Mucosa of descending colon (tissue), 3 donors: ENCODE results near the gene DCTPP1. TPM values are rescaled to one million over a fixed set of nuclear protein-coding genes. Genes with fewer than 3 reads are reported as not detected.

Experiments used
- ATAC-seq: fragments of 200-7000 bp; cut with Tn5 transposase; one replicate; pipeline ENCODE4 v1.9.1; 2020; ENCODE audit warnings: mild to moderate bottlenecking, moderate library complexity
- DNase-seq, 3 donors: peaks; one replicate each; pipeline ENCODE4 v3.0.0-alpha.2; 2020
- H3K36me3 ChIP-seq: fragments of 200-600 bp; one replicate; pipeline ENCODE4 v1.8.0; 2021; ENCODE audit warnings: low read depth, mild to moderate bottlenecking
- H3K4me1 ChIP-seq: fragments of 200-600 bp; one replicate; pipeline ENCODE4 v1.8.0; 2021; ENCODE audit warnings: low read depth, mild to moderate bottlenecking
- H3K4me3 ChIP-seq: fragments of 200-600 bp; one replicate; pipeline ENCODE4 v1.8.0; 2021; ENCODE audit warnings: mild to moderate bottlenecking
- H3K9me3 ChIP-seq: fragments of 200-600 bp; one replicate; pipeline ENCODE4 v1.8.0; 2021; ENCODE audit warnings: mild to moderate bottlenecking
- CTCF ChIP-seq: fragments of 200-600 bp; IDR thresholded peaks from one replicate; pipeline ENCODE4 v1.8.0; 2022; ENCODE audit warnings: antibody characterized with exemption, mild to moderate bottlenecking
- intact Hi-C, 2 donors: fragments of 100-400 bp; cut with DNase I in 1 of 2; cut with micrococcal nuclease in 1 of 2; formaldehyde crosslinking; loops; one replicate each; pipeline versions ENCODE4 v1.11.0 to v1.11.1; 2022; cut with DNase I, micrococcal nuclease
- total RNA-seq, 3 donors: library from RNA; stranded (reverse); fragmentation: NEBNext Ultra II Directional in 2 of 3; extraction: Animal tissue kit (Norgen Biotek cat#: 25700) in 2 of 3; gene quantifications; one replicate each; pipeline versions ENCODE4 v1.2.1 to v1.2.4, GENCODE V29; 2021 to 2023
- donor health status: DM: no; HTN: no; CAD: no; lungs with moderate emphysema.
- donor health status: DM: no; HTN: no; CAD: no.
- donor health status: DM: no; HTN: yes; CAD: no.

DCTPP1 gene
- total RNA-seq, 3 donors from 2014 or later = 43.7 to 95.8 (median 89.1) TPM

- ATAC-seq = no peak
- no peaks in the 10 kb centered on the region for H3K9me3 ChIP-seq
- peaks cover 11% of the 10 kb centered on the region for H3K4me1 ChIP-seq
- H3K4me3 ChIP-seq = no peak overlapping the region
- no peak for DNase-seq
- TF ChIP-seq CTCF = no peak
- intact Hi-C loops = no loop called here
- no peaks in the 10 kb centered on the region for H3K36me3 ChIP-seq
Measured at GRCh38 chr16:30381291-30382041, 48.4 kb downstream of the DCTPP1 start.

GRCh38 chr16:30380803-30381208 lies 49.0 kb downstream of the DCTPP1 start:
- Histone ChIP-seq H3K9me3 (no peaks in the 10 kb centered on the region), H3K4me1 (peaks cover 11% of the 10 kb centered on the region), H3K36me3 (no peaks in the 10 kb centered on the region), H3K4me3 (no peak overlapping the region)
- intact Hi-C loops = no loop called here
- no peak for TF ChIP-seq CTCF
- ATAC-seq (no peak), DNase-seq (no peak)

- no peaks in the 10 kb centered on the region for H3K9me3 ChIP-seq
- peaks cover 11% of the 10 kb centered on the region for H3K4me1 ChIP-seq
- TF ChIP-seq CTCF = no peak
- intact Hi-C loops = no loop called here
- DNase-seq (no peak), ATAC-seq (no peak)
- no peaks in the 10 kb centered on the region for H3K36me3 ChIP-seq
- H3K4me3 ChIP-seq = no peak overlapping the region
Measured at GRCh38 chr16:30380072-30380802, 49.6 kb downstream of the DCTPP1 start.

- no peaks in the 10 kb centered on the region for H3K36me3 ChIP-seq
- H3K9me3 ChIP-seq = no peaks in the 10 kb centered on the region
- TF ChIP-seq CTCF = no peak
- H3K4me3 ChIP-seq = no peak overlapping the region
- no peak for DNase-seq
- intact Hi-C loops = no loop called here
- ATAC-seq = no peak
- H3K4me1 ChIP-seq = peaks cover 11% of the 10 kb centered on the region
Measured at GRCh38 chr16:30379158-30379783, 50.6 kb downstream of the DCTPP1 start.

- H3K4me1 ChIP-seq = peaks cover 11% of the 10 kb centered on the region
- H3K4me3 ChIP-seq = peak overlapping the region; percentile 33
- H3K36me3 ChIP-seq = no peaks in the 10 kb centered on the region
- intact Hi-C loops = no loop called here
- no peaks in the 10 kb centered on the region for H3K9me3 ChIP-seq
- peak; percentile 93 for ATAC-seq
- TF ChIP-seq CTCF = no peak
- DNase-seq = peak; percentile 99 to 100 (median 100)
Measured at GRCh38 chr16:30378236-30379157, 51.3 kb downstream of the DCTPP1 start.
